H1 (cell line): ENCODE results near the gene RAPGEF5. TPM values are rescaled to one million over a fixed set of nuclear protein-coding genes. Genes with fewer than 3 reads are reported as not detected.

Experiments
- GABPA ChIP-seq: IDR thresholded peaks from 2 replicates; pipeline ENCODE4 v1.6.1; 2011; ENCODE audit warnings: mild to moderate bottlenecking, low read length, moderate library complexity, borderline replicate concordance; ENCODE audit not compliant: insufficient read depth
- TCF12 ChIP-seq: IDR thresholded peaks from 2 replicates; pipeline ENCODE4 v1.6.1; 2011; ENCODE audit warnings: low read depth, mild to moderate bottlenecking, low read length
- polyA plus RNA-seq, 7 experiments: library from polyadenylated mRNA; depleted of rRNA in 3 of 7; stranded (reverse) in 5 of 7; unstranded in 2 of 7; fragments of >200 nt in 5 of 7; fragments of 200-250 nt in 2 of 7; gene quantifications; 1 replicate in 5 of 7; 2 replicates in 1 of 7; 4 replicates in 1 of 7; pipeline versions ENCODE4 v1.2.1 to v1.2.3, GENCODE V29; 2011 to 2013; ENCODE audit warnings: missing spikeins in 2 of 7, mixed read lengths in 2 of 7
- total RNA-seq: library from RNA; stranded (reverse); fragmentation: NEBNext Ultra II Directional; extraction: Animal tissue kit (Norgen Biotek cat#: 25700); gene quantifications from 2 replicates; pipeline ENCODE4 v1.2.1, GENCODE V29; 2021

Gene RAPGEF5
- total and polyA plus RNA-seq, 2 of the 8 experiments (the other 6 are each of a cell fraction or from before 2014, with no cell fraction given), result 4.4 to 22.9 TPM

- TF ChIP-seq TCF12, result no peak
- no peak for TF ChIP-seq GABPA
These were observed 106.6 kb downstream of the RAPGEF5 start (continued) for GRCh38 chr7:22250390-22250789.
